Measurements from ENCODE around the gene MASP2. TPM values are rescaled to one million over a fixed set of nuclear protein-coding genes. Genes with fewer than 3 reads are reported as not detected.

MASP2 gene
- polyA plus RNA-seq, 3 donors = 0.02 to 0.04 TPM; not detected in 1

Other genes with a start within 250 kb of the MASP2 start
- gene TARDBP, start 34.6 kb downstream of the MASP2 start, polyA plus RNA-seq = 100 to 1,000 TPM in 2 of 3 donors, 10 to 100 TPM in 1; 54.7 to 152 (median 132) TPM
- 100 to 1,000 TPM; 113 to 130 (median 120) TPM for gene SRM, start 12.8 kb upstream of the MASP2 start, polyA plus RNA-seq
- 10 to 100 TPM; 21.2 to 31.6 (median 25.1) TPM for gene EXOSC10, start 52.6 kb upstream of the MASP2 start, polyA plus RNA-seq
- 1 to 10 TPM in 2 of 3 donors, under 1 TPM in 1; 0.45 to 1.7 (median 1.1) TPM for gene ANGPTL7, start 142.1 kb upstream of the MASP2 start, polyA plus RNA-seq
- gene MTOR, start 215.3 kb upstream of the MASP2 start, polyA plus RNA-seq = 10 to 100 TPM in 2 of 3 donors, 1 to 10 TPM in 1; 8.7 to 16.9 (median 12.6) TPM
- 10 to 100 TPM in 1 of 3 donors, 1 to 10 TPM in 2; 3.1 to 10.3 (median 7.2) TPM for gene UBIAD1, start 226.0 kb upstream of the MASP2 start, polyA plus RNA-seq

Measured in adipose tissue (tissue), 3 donors.